ENCODE results near the gene AHRR.

DNA sequence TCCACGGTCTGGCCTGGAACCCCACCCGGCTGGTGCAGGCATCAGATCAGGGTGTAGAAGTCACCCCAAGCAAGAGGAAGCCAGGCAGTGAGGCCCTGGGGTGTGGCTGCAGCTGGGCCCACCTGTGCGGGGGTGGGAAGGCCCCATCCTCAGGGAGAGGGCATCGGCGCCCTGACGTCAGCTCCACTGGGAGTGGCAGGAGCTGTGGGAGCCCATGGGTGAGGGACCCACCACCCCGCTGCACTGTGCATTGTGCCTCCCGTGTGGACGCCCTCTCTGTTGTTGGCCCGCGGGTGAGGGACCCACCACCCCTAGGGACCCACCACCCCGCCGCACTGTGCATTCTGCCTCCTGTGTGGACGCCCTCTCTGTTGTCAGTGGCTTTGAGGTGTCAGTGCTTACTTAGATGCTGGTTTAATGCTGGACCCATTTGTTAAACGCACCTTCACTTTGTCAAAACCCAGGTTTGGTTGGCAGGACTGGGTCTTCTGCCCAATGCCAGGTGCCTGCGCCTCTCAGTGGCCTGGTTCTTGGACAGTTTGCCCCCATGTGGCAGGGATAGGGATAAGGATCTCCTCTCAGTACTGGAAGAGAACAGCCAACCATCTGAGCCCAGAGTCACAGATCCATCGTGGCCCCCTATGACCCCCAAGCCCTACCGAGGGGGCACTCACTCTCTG, 114.6 kb downstream of the AHRR start:
- TF ChIP-seq, protein P1, sequence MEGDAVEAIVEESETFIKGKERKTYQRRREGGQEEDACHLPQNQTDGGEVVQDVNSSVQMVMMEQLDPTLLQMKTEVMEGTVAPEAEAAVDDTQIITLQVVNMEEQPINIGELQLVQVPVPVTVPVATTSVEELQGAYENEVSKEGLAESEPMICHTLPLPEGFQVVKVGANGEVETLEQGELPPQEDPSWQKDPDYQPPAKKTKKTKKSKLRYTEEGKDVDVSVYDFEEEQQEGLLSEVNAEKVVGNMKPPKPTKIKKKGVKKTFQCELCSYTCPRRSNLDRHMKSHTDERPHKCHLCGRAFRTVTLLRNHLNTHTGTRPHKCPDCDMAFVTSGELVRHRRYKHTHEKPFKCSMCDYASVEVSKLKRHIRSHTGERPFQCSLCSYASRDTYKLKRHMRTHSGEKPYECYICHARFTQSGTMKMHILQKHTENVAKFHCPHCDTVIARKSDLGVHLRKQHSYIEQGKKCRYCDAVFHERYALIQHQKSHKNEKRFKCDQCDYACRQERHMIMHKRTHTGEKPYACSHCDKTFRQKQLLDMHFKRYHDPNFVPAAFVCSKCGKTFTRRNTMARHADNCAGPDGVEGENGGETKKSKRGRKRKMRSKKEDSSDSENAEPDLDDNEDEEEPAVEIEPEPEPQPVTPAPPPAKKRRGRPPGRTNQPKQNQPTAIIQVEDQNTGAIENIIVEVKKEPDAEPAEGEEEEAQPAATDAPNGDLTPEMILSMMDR (conservative IDR thresholded peaks at IDR 0.05 in 1 of 2, IDR thresholded peaks at IDR 0.05 in 1 of 2; ENCODE audit: low read depth in 1 of 2, low read length in 2 of 2) = peak; percentile 35 to 62
- TF ChIP-seq EZH2 (IDR thresholded peaks at IDR 0.05; ENCODE audit: low read length, missing control alignments) = no peak

All from fibroblast of lung (primary cell).